Uterus (tissue), 4 donors: Measurements from ENCODE around the gene RLN3. TPM values are rescaled to one million over a fixed set of nuclear protein-coding genes. Genes with fewer than 3 reads are reported as not detected.
"Not testable (repeated sequence)": the region's sequence is repeated elsewhere in the genome, so short reads cannot be mapped to it uniquely, and the experiment has no call there.

Source experiments
- DNase-seq, 2 donors: peaks; one replicate each; pipeline ENCODE4 v3.0.0-alpha.2; 2019 to 2020
- H3K27ac ChIP-seq, 2 donors: fragments of 200-600 bp; sonication (generic); 1 replicate in 1 of 2; 2 replicates in 1 of 2; pipeline ENCODE4 v1.5.1; 2016 to 2018
- H3K27me3 ChIP-seq, 2 donors: fragments of 200-600 bp; sonication (generic); one replicate each; pipeline ENCODE4 v1.5.1; 2018 to 2019; ENCODE audit warnings: control low read depth in 1 of 2
- H3K36me3 ChIP-seq, 2 donors: fragments of 200-600 bp; sonication (generic); one replicate each; pipeline ENCODE4 v1.5.1; 2019; ENCODE audit warnings: control low read depth in 1 of 2
- H3K4me1 ChIP-seq, 2 donors: fragments of 200-600 bp; sonication (generic); one replicate each; pipeline ENCODE4 v1.5.1; 2018 to 2019; ENCODE audit warnings: control low read depth in 1 of 2
- H3K4me3 ChIP-seq, 2 donors: fragments of 200-600 bp; sonication (generic); 1 replicate in 1 of 2; 2 replicates in 1 of 2; pipeline ENCODE4 v1.5.1; 2018 to 2019; ENCODE audit warnings: mild to moderate bottlenecking in 1 of 2
- H3K9me3 ChIP-seq, 2 donors: fragments of 200-600 bp; sonication (generic); one replicate each; pipeline ENCODE4 v1.5.1; 2019; ENCODE audit warnings: control low read depth in 1 of 2
- POLR2A ChIP-seq, 2 donors: fragments of 450-650 bp; IDR thresholded peaks; one replicate each; pipeline ENCODE4 v1.6.1; 2016; ENCODE audit warnings: antibody characterized with exemption in 2 of 2, mild to moderate bottlenecking in 1 of 2, moderate library complexity in 1 of 2
- intact Hi-C: fragments of 100-400 bp; cut with DNase I; formaldehyde crosslinking; loops from one replicate; pipeline ENCODE4 v1.15.1; 2023; ENCODE audit warnings: low total_unique reads
- total RNA-seq, 4 donors: library from RNA; depleted of rRNA in 3 of 4; stranded (reverse); fragments of >200 nt in 3 of 4; gene quantifications; one replicate each; pipeline versions ENCODE4 v1.1.0 to v1.2.4, GENCODE V29; 2014 to 2023
- TF ChIP-seq, protein P1 (sequence below), 4 experiments: fragments of 200-600 bp in 2 of 4; fragments of 450-650 bp in 2 of 4; sonication (generic) in 2 of 4; IDR thresholded peaks; one replicate each; pipeline ENCODE4 v1.5.1; 2016 to 2019; ENCODE audit warnings: antibody characterized with exemption in 4 of 4, mild to moderate bottlenecking in 2 of 4, moderate library complexity in 1 of 4
- donor health status: DM: yes; HTN: yes; CAD: no.

RLN3 gene
- total RNA-seq, 4 donors from 2014 or later, result not detected

DNA sequence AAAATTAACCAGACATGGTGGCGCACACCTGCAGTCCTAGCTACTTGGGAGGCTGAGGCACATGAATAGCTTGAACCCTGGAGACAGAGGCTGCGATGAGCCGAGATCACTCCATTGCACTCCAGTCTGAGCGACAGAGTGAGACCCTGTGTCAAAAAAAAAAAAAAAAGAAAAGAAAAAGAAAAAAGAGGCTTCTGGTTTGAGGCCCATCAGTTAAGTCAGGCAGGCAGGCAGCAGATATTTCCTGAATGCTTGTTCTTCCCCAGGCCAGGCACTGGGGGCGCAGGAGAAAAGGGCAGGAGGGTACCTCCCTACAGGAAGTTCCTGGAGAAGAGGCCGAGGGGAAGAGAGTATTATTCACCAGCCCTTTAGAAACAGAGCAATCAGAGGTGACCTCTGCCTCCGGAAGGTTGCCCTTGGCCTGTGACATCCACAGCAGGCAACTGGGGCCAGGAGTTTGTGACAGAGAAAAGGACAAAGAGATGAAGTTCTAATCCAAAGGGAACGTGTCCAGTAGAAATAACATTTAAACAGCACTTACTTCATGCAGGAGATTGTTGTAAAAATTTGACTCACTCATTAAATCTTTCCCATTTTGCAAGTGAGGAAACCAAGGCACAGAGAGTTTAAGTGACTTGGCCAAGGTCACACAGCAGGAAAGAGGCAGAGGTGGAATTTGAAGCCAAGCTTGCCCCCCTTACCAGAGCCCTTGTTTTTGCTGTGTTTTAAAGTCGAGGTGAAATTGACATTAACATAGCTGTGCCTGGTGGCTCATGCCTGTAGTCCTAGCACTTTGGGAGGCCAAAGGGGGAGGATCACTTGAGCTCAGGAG is 4.3 kb upstream of the RLN3 start:
- H3K4me1 ChIP-seq, result no peaks in the 10 kb centered on the region
- no peak overlapping the region for H3K27ac ChIP-seq
- no peak overlapping the region for H3K4me3 ChIP-seq
- no peaks in the 10 kb centered on the region for H3K36me3 ChIP-seq
- H3K27me3 ChIP-seq, result no peaks in the 10 kb centered on the region
- TF ChIP-seq, protein P1, sequence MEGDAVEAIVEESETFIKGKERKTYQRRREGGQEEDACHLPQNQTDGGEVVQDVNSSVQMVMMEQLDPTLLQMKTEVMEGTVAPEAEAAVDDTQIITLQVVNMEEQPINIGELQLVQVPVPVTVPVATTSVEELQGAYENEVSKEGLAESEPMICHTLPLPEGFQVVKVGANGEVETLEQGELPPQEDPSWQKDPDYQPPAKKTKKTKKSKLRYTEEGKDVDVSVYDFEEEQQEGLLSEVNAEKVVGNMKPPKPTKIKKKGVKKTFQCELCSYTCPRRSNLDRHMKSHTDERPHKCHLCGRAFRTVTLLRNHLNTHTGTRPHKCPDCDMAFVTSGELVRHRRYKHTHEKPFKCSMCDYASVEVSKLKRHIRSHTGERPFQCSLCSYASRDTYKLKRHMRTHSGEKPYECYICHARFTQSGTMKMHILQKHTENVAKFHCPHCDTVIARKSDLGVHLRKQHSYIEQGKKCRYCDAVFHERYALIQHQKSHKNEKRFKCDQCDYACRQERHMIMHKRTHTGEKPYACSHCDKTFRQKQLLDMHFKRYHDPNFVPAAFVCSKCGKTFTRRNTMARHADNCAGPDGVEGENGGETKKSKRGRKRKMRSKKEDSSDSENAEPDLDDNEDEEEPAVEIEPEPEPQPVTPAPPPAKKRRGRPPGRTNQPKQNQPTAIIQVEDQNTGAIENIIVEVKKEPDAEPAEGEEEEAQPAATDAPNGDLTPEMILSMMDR (IDR thresholded peaks at IDR 0.05), result peak in 2 of 4 experiments; percentile 12 to 25
- TF ChIP-seq POLR2A (IDR thresholded peaks at IDR 0.05), result no peak
- H3K9me3 ChIP-seq, result no peaks in the 10 kb centered on the region
- intact Hi-C loops, result no loop called here
- peak in 1 of 2 donors; percentile 30 for DNase-seq

DNA sequence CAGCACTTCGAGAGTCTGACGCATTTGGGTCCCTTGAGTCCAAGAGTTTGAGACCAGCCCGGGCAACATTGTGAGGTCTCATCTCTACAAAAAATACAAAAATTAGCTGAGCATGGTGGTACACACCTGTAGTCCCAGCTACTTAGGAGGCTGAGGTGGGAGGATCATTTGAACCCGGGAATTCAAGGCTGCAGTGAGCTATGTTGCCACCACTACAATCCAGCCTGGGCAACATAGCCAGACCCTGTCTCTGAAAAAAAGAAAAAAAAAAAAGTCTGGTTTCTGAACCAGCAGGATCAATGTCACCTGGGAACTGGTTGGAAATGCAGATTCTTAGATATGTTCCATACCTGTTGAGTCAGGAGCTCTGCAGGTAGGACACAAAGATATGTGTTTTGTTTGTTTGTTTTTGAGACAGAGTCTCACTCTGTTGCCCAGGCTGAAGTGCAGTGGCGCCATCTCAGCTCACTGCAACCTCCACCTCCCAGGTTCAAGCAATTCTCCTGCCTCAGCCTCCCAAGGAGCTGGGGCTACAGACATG is 1.2 kb upstream of the RLN3 start:
- H3K4me1 ChIP-seq, H3K27me3 ChIP-seq, H3K9me3 ChIP-seq, H3K36me3 ChIP-seq, H3K4me3 ChIP-seq, intact Hi-C loops, DNase-seq, H3K27ac ChIP-seq: not testable (repeated sequence)

DNA sequence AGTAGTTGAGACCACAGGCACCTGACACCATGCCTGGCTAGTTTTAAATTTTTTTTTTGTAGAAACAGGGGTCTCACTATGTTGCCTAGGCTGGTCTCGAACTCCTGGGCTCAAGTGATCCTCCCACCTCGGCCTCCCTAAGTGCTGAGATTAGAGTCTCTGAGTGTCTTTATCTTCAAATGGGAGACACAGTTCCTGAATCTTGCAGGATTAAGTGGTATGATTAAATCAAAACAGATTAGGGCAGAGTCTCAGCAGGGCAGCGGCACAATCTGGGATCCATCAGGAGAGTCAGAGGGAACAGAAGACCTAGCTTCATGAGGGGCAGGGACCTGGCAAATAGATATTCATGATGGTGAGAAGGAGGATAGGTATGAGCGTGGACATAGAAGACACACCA is 953 bp downstream of the RLN3 start:
- no peaks in the 10 kb centered on the region for H3K4me1 ChIP-seq
- no peak for DNase-seq
- H3K27ac ChIP-seq, result no peak overlapping the region
- intact Hi-C loops, result no loop called here
- H3K4me3 ChIP-seq, result no peak overlapping the region
- TF ChIP-seq, protein P1 (IDR thresholded peaks at IDR 0.05), result no peak
- no peaks in the 10 kb centered on the region for H3K36me3 ChIP-seq
- H3K9me3 ChIP-seq, result no peaks in the 10 kb centered on the region
- H3K27me3 ChIP-seq, result peaks cover 0 to 8% of the 10 kb centered on the region in 2 donors

DNA sequence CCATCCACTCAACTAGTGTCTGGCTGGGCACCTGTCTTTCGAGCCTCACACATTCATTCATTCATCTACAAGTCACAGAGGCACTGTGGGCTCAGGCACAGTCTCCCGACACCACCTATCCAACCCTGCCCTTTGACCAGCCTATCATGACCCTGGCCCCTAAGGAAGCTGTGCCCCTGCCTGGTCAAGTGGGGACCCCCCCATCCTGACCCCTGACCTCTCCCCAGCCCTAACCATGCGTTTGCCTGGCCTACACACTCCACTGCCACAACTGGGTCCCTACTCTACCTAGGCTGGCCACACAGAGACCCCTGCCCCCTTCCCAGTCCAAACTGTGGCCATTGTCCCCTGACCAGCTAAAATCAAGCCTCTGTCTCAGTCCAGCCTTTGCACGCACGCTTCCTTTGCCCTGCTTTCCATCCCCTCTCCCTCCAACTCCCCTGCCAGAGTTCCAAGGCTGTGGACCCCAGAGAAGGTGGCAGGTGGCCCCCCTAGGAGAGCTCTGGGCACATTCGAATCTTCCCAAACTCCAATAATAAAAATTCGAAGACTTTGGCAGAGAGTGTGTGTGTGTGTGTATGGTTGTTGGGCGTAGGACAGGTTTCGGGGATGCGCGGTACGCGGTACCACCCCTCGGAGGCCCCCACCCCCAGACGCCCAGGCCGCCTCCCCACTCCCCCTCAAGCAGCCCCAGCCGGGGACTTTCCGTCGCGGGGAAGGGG is 3.2 kb downstream of the RLN3 start:
- Histone ChIP-seq H3K4me1 (no peaks in the 10 kb centered on the region), H3K36me3 (no peaks in the 10 kb centered on the region), H3K9me3 (no peaks in the 10 kb centered on the region), H3K27me3 (peaks cover 0 to 8% of the 10 kb centered on the region in 2 donors), H3K27ac (peak overlapping the region; percentile 46 to 50), H3K4me3 (peak overlapping the region; percentile 31 to 36)
- intact Hi-C loops, result no loop called here
- TF ChIP-seq, protein P1 (IDR thresholded peaks at IDR 0.05), result no peak
- no peak for TF ChIP-seq POLR2A (IDR thresholded peaks at IDR 0.05)
- DNase-seq, result no peak

DNA sequence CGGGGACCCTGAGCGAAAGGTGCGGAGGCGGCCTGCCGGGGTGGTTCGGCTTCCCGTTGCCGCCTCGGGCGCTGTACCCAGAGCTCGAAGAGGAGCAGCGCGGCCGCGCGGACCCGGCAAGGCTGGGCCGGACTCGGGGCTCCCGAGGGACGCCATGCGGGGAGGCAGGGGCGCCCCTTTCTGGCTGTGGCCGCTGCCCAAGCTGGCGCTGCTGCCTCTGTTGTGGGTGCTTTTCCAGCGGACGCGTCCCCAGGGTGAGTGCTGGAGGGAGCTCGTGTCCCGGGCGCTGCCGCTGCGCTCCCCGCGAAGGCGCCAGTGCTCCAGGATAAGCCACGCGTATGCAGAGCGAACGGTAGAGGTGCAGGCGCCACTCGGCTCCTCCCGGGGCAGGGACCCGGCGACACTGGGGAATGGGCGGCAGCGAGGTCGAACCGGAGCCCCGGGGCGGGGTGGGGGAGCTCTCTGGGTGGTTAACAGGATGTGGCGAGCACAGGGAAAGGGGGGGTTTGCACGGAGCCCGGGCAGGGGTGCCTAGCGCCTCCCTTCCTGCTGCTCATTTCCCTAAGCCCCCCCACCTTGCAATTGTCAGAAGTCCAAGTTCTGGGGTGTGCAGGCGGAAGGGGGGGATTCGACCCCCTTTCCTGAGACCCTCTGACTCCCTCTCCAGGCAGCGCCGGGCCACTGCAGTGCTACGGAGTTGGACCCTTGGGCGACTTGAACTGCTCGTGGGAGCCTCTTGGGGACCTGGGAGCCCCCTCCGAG is 4.0 kb downstream of the RLN3 start, which contains the start of gene IL27RA:
IL27RA (plus strand) TSS at position 44 of the 762 bp plus-strand sequence; CDS start at position 155, 111 bp downstream.
- Histone ChIP-seq H3K4me3 (peak within 1 kb of the TSS; percentile 31 to 36), H3K9me3 (no peaks in the 10 kb centered on the region), H3K36me3 (no peaks in the 10 kb centered on the region), H3K27me3 (peaks cover 0 to 8% of the 10 kb centered on the region in 2 donors), H3K27ac (peak within 1 kb of the TSS; percentile 46 to 50), H3K4me1 (no peaks in the 10 kb centered on the region)
- intact Hi-C loops, result no loop called here
- TF ChIP-seq, protein P1 (IDR thresholded peaks at IDR 0.05), result peak; percentile 21 to 54 (median 40)
- TF ChIP-seq POLR2A (IDR thresholded peaks at IDR 0.05), result peak in 1 of 2 donors; percentile 21
- peak; percentile 31 to 35 for DNase-seq
